ENCODE data around the gene TMEM229A.

DNA sequence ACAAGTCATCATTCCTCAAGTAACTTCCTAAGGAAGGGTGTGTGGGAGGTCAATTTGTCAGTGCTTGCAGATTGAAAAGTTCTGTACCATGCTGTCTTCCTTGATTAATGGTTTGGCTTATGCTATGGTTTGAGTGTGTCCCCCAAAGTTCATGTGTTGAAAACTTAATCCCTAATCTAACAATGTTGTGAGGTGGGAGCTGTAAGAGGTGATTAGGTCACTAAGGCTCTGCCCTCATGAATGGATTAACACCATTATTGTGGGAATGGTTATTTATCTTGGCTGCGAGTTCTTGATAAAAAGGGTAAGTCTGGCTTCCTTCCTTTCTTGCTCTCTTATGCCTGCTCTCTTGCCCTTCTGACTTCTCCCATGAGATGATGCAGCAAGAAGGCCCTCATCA is 29.3 kb upstream of the TMEM229A start:
- TF ChIP-seq POLR2A (IDR thresholded peaks at IDR 0.05; ENCODE audit: low read length) (no peak), GATA1 (IDR thresholded peaks at IDR 0.05; ENCODE audit: low read depth, low read length) (no peak)
